ENCODE measurements around the gene USP21. TPM values are rescaled to one million over a fixed set of nuclear protein-coding genes. Genes with fewer than 3 reads are reported as not detected.

Gene USP21
- total and polyA plus RNA-seq, 2 donors (not counting 3 experiments of a cell fraction or from before 2014, with no cell fraction given): 19.7 to 29.2 TPM

GRCh38 chr1:161113915-161114314 is 45.4 kb upstream of the USP21 start:
- CTCF ChIA-PET: interaction anchor here (1.0 to 1.3 kb wide), 2 partner anchors 13 to 14 kb away, joined by 3 to 4 read pairs; no protein-coding TSS in a partner anchor
- no peak for FAIRE-seq
- Histone ChIP-seq H2AFZ (ENCODE audit: low read depth, low read length) (no peak overlapping the region), H3K9ac (replicated peaks; ENCODE audit: extremely low read depth, insufficient read depth, low read length) (no peak overlapping the region), H3K36me3 (ENCODE audit: control insufficient read depth in 2 of 2, extremely low read depth in 1 of 2, insufficient read depth in 2 of 2, low read length in 2 of 2) (no peaks in the 10 kb centered on the region), H3K27me3 (ENCODE audit: control insufficient read depth in 2 of 2, insufficient read depth in 2 of 2, low read length in 2 of 2) (no peaks in the 10 kb centered on the region), H3K27ac (ENCODE audit: insufficient read depth, low read depth, low read length) (no peak overlapping the region), H3K4me2 (ENCODE audit: insufficient read depth, low read length) (peak overlapping the region; percentile 31), H3K4me1 (ENCODE audit: control insufficient read depth, extremely low read depth, insufficient read depth, low read length) (peaks cover 42% of the 10 kb centered on the region), H3K4me3 (replicated peaks in 1 of 3; ENCODE audit: insufficient read depth in 1 of 3, low read depth in 1 of 3, low read length in 3 of 3) (no peak overlapping the region), H3K9me1 (replicated peaks; ENCODE audit: control insufficient read depth, extremely low read depth, insufficient read depth, low read length) (no peaks in the 10 kb centered on the region), H3K79me2 (ENCODE audit: control insufficient read depth, insufficient read depth, low read length) (peaks cover 89% of the 10 kb centered on the region), H3K9me3 (replicated peaks; ENCODE audit: control insufficient read depth, insufficient read depth, low read length) (no peaks in the 10 kb centered on the region), H4K20me1 (replicated peaks; ENCODE audit: control insufficient read depth, extremely low read depth, insufficient read depth, low read length) (no peaks in the 10 kb centered on the region)
- POLR2A ChIA-PET: no interaction called here
- TF ChIP-seq CTCF (IDR thresholded peaks at IDR 0.05; ENCODE audit: extremely low read depth in 1 of 2, insufficient read depth in 1 of 2, low read depth in 1 of 2, low read length in 2 of 2) (no peak), POLR2AphosphoS5 (IDR thresholded peaks at IDR 0.05; ENCODE audit: insufficient read depth, low read depth, low read length) (peak; percentile 18), JUN (IDR thresholded peaks at IDR 0.05; ENCODE audit: borderline replicate concordance, insufficient read depth, insufficient read length, low read depth) (no peak), MYC (IDR thresholded peaks at IDR 0.05; ENCODE audit: low read depth, low read length) (no peak)
- intact Hi-C loops (cut with micrococcal nuclease): no loop called here
- BruUV-seq (replicated peaks): no TSS peak
- DNase-seq (ENCODE audit: low read depth, low spot score): no peak
- dilution Hi-C loops (cut with MboI; ENCODE audit: extremely low pct_ligation_motif_present, low sequenced_read_pairs): no loop called here

GRCh38 chr1:161114556-161114955 is 44.7 kb upstream of the USP21 start:
- H3K27ac ChIP-seq (ENCODE audit: insufficient read depth, low read depth, low read length): peak overlapping the region; percentile 65
- TF ChIP-seq POLR2AphosphoS5 (IDR thresholded peaks at IDR 0.05; ENCODE audit: insufficient read depth, low read depth, low read length) (no peak), POLR2A (IDR thresholded peaks at IDR 0.05; ENCODE audit: low read depth, low read length) (no peak), JUN (IDR thresholded peaks at IDR 0.05; ENCODE audit: borderline replicate concordance, insufficient read depth, insufficient read length, low read depth) (no peak), MAX (IDR thresholded peaks at IDR 0.05; ENCODE audit: insufficient read depth, insufficient read length) (no peak), CTCF (IDR thresholded peaks at IDR 0.05; ENCODE audit: extremely low read depth in 1 of 2, insufficient read depth in 1 of 2, low read depth in 1 of 2, low read length in 2 of 2) (no peak)
- intact Hi-C loops (cut with micrococcal nuclease): no loop called here
- H3K79me2 ChIP-seq (ENCODE audit: control insufficient read depth, insufficient read depth, low read length): peaks cover 85% of the 10 kb centered on the region
- no peaks in the 10 kb centered on the region for H4K20me1 ChIP-seq (replicated peaks; ENCODE audit: control insufficient read depth, extremely low read depth, insufficient read depth, low read length)
- H3K4me3 ChIP-seq (replicated peaks in 1 of 3; ENCODE audit: insufficient read depth in 1 of 3, low read depth in 1 of 3, low read length in 3 of 3): no peak overlapping the region
- FAIRE-seq: no peak
- H2AFZ ChIP-seq (ENCODE audit: low read depth, low read length): no peak overlapping the region
- H3K9me3 ChIP-seq (replicated peaks; ENCODE audit: control insufficient read depth, insufficient read depth, low read length): no peaks in the 10 kb centered on the region
- ChIA-PET CTCF (interaction anchor here (1.0 to 1.3 kb wide), 2 partner anchors 13 kb away, joined by 3 to 4 read pairs; no protein-coding TSS in a partner anchor), POLR2A (no interaction called here)
- H3K36me3 ChIP-seq (ENCODE audit: control insufficient read depth in 2 of 2, extremely low read depth in 1 of 2, insufficient read depth in 2 of 2, low read length in 2 of 2): no peaks in the 10 kb centered on the region
- peak overlapping the region; percentile 33 for H3K4me2 ChIP-seq (ENCODE audit: insufficient read depth, low read length)
- H3K9me1 ChIP-seq (replicated peaks; ENCODE audit: control insufficient read depth, extremely low read depth, insufficient read depth, low read length): no peaks in the 10 kb centered on the region
- H3K9ac ChIP-seq (replicated peaks; ENCODE audit: extremely low read depth, insufficient read depth, low read length): no peak overlapping the region
- no peaks in the 10 kb centered on the region for H3K27me3 ChIP-seq (ENCODE audit: control insufficient read depth in 2 of 2, insufficient read depth in 2 of 2, low read length in 2 of 2)
- no peak for DNase-seq (ENCODE audit: low read depth, low spot score)
- H3K4me1 ChIP-seq (ENCODE audit: control insufficient read depth, extremely low read depth, insufficient read depth, low read length): peaks cover 48% of the 10 kb centered on the region
- BruUV-seq (replicated peaks): no TSS peak
- dilution Hi-C loops (cut with MboI; ENCODE audit: extremely low pct_ligation_motif_present, low sequenced_read_pairs): no loop called here

Measured in endothelial cell of umbilical vein (primary cell).